Panc1 (cell line): ENCODE data around the gene DPYD.

Experiments used
- CTCF ChIP-seq: fragments of 450-650 bp; IDR thresholded peaks from 2 replicates; pipeline ENCODE4 v1.5.1; 2017; ENCODE audit warnings: mild to moderate bottlenecking
- POLR2AphosphoS5 ChIP-seq: IDR thresholded peaks from 2 replicates; pipeline ENCODE4 v1.6.1; 2012; ENCODE audit warnings: mild to moderate bottlenecking, low read depth, low read length, moderate library complexity
- TCF7L2 ChIP-seq: IDR thresholded peaks from 2 replicates; pipeline ENCODE4 v1.6.1; 2011; ENCODE audit warnings: mild to moderate bottlenecking, low read depth, low read length, inconsistent platforms

GRCh38 chr1:97761637-97762036 lies 159.2 kb downstream of the DPYD start:
- TF ChIP-seq CTCF: no peak
- no peak for TF ChIP-seq TCF7L2
- no peak for TF ChIP-seq POLR2AphosphoS5
